LNCaP clone FGC (cell line): ENCODE results near the gene NRP1.

Experiments
- DNase-seq: peaks from one replicate; pipeline ENCODE4 v3.0.0-alpha.2; 2011; ENCODE audit warnings: low read depth
- H3K4me3 ChIP-seq: 2 replicates; pipeline ENCODE4 v1.5.1; 2011; ENCODE audit warnings: mild to moderate bottlenecking, low read depth, low read length, control low read depth
- CTCF ChIP-seq: IDR thresholded peaks from 2 replicates; pipeline ENCODE4 v1.5.1; 2012; ENCODE audit warnings: mild to moderate bottlenecking; ENCODE audit not compliant: control insufficient read depth, insufficient read depth; ENCODE audit errors: extremely low read depth

Gene NRP1

GRCh38 chr10:33174674-33175434 lies 159.6 kb downstream of the NRP1 start:
- no peak for DNase-seq
- no peak for TF ChIP-seq CTCF

GRCh38 chr10:33165911-33166310 lies 168.6 kb downstream of the NRP1 start:
- DNase-seq = no peak
- no peak overlapping the region for H3K4me3 ChIP-seq
- no peak for TF ChIP-seq CTCF

More at GRCh38 chr10:33174674-33175434, 159.6 kb downstream of the NRP1 start:
- no peak overlapping the region for H3K4me3 ChIP-seq

GRCh38 chr10:33164060-33164709 lies 170.3 kb downstream of the NRP1 start:
- TF ChIP-seq CTCF = no peak
- H3K4me3 ChIP-seq = no peak overlapping the region
- no peak for DNase-seq

- TF ChIP-seq CTCF = no peak
- H3K4me3 ChIP-seq = no peak overlapping the region
- no peak for DNase-seq
Measured at GRCh38 chr10:33162248-33162575, 172.3 kb downstream of the NRP1 start.

- no peak for TF ChIP-seq CTCF
- no peak overlapping the region for H3K4me3 ChIP-seq
- DNase-seq = no peak
Measured at GRCh38 chr10:33161550-33162247, 172.8 kb downstream of the NRP1 start.

- no peak for DNase-seq
- H3K4me3 ChIP-seq = no peak overlapping the region
- TF ChIP-seq CTCF = no peak
Measured at GRCh38 chr10:33160151-33160550, 174.3 kb downstream of the NRP1 start.
